ENCODE data around the gene PRR5L.

DNA sequence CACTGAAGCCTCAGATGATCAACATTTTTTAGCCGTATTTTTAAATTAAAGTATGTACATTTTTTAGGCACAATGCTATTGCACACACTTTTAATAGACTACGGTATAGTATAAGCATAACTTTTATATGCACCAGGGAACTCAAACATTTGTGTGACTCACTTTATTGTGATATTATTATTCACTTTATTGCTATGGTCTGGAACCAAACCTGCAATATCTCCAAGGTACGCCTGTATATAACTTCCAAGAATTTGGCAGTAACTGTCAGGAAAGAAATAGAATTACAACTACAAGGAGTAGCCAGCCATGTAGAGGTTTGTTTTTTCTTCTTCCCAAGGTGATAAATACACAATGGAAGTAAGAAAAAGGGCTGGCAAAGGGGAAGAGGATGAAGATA, 62.3 kb downstream of the PRR5L start:
- no peak for TF ChIP-seq EZH2phosphoT487 (IDR thresholded peaks at IDR 0.05; ENCODE audit: borderline replicate concordance, low read length)
- TF ChIP-seq, protein P1, sequence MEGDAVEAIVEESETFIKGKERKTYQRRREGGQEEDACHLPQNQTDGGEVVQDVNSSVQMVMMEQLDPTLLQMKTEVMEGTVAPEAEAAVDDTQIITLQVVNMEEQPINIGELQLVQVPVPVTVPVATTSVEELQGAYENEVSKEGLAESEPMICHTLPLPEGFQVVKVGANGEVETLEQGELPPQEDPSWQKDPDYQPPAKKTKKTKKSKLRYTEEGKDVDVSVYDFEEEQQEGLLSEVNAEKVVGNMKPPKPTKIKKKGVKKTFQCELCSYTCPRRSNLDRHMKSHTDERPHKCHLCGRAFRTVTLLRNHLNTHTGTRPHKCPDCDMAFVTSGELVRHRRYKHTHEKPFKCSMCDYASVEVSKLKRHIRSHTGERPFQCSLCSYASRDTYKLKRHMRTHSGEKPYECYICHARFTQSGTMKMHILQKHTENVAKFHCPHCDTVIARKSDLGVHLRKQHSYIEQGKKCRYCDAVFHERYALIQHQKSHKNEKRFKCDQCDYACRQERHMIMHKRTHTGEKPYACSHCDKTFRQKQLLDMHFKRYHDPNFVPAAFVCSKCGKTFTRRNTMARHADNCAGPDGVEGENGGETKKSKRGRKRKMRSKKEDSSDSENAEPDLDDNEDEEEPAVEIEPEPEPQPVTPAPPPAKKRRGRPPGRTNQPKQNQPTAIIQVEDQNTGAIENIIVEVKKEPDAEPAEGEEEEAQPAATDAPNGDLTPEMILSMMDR (IDR thresholded peaks at IDR 0.05; ENCODE audit: low read depth, low read length, poor library complexity, severe bottlenecking): no peak
